Endothelial cell of umbilical vein (primary cell): ENCODE data around the gene PKD2. TPM values are rescaled to one million over a fixed set of nuclear protein-coding genes. Genes with fewer than 3 reads are reported as not detected.

Experiments used
- BruUV-seq: library from RNA; stranded (reverse); fragments of 400-500 nt; replicated peaks from 2 replicates; lab custom pipeline; 2021; lab: Mats Ljungman, UMichigan
- CTCF ChIA-PET: fragments of 300-600, 350-600 bp; sonication (Branson Sonifier 250); formaldehyde crosslinking; loops from one replicate; lab custom pipeline; 2021; ENCODE audit warnings: antibody characterized with exemption, inconsistent platforms; lab: Charles Lee
- POLR2A ChIA-PET: fragments of 300-600, 350-600 bp; sonication (Branson Sonifier 250); formaldehyde crosslinking; loops from one replicate; lab custom pipeline; 2021; ENCODE audit warnings: antibody characterized with exemption, inconsistent platforms; lab: Charles Lee
- DNase-seq: peaks from one replicate; pipeline ENCODE4 v3.0.0-alpha.2; 2011; ENCODE audit warnings: low read depth, low spot score
- FAIRE-seq: peaks from 2 replicates; lab custom pipeline; 2011; peaks lifted over from hg19 to GRCh38; lab: Jason Lieb, UNC
- H2AFZ ChIP-seq: 2 replicates; pipeline ENCODE4 v1.6.0; 2012; ENCODE audit warnings: low read depth, low read length, control low read depth, inconsistent platforms
- H3K27ac ChIP-seq: 2 replicates; pipeline ENCODE4 v1.5.1; 2011; ENCODE audit warnings: low read depth, mild to moderate bottlenecking, control low read depth, low read length, moderate library complexity; ENCODE audit not compliant: insufficient read depth
- H3K27me3 ChIP-seq, 2 experiments: 2 replicates each; pipeline versions ENCODE4 v1.6.0 to v1.6.1; 2011; ENCODE audit warnings: low read length in 2 of 2, mixed read lengths in 1 of 2; ENCODE audit not compliant: control insufficient read depth in 2 of 2, insufficient read depth in 2 of 2
- H3K36me3 ChIP-seq, 2 experiments: 2 replicates in 1 of 2; 3 replicates in 1 of 2; pipeline ENCODE4 v1.5.1; 2011; ENCODE audit warnings: low read length in 2 of 2, mild to moderate bottlenecking in 1 of 2, moderate library complexity in 1 of 2; ENCODE audit not compliant: control insufficient read depth in 2 of 2, insufficient read depth in 2 of 2; ENCODE audit errors: extremely low read depth in 1 of 2
- H3K4me1 ChIP-seq: 3 replicates; pipeline ENCODE4 v1.5.1; 2011; ENCODE audit warnings: mild to moderate bottlenecking, low read length; ENCODE audit not compliant: control insufficient read depth, insufficient read depth; ENCODE audit errors: extremely low read depth
- H3K4me2 ChIP-seq: 2 replicates; pipeline ENCODE4 v1.6.1; 2011; ENCODE audit warnings: low read length, control low read depth, mixed read lengths; ENCODE audit not compliant: insufficient read depth
- H3K4me3 ChIP-seq, 3 experiments: fragments of 200-600 bp in 1 of 3; sonication (generic), shearing (Covaris generic) in 1 of 3; replicated peaks in 1 of 3; 2 replicates each; pipeline ENCODE4 v1.5.1; 2011 to 2016; ENCODE audit warnings: control low read depth in 3 of 3, low read length in 3 of 3, mild to moderate bottlenecking in 2 of 3, inconsistent platforms in 1 of 3, low read depth in 1 of 3, moderate library complexity in 1 of 3; ENCODE audit not compliant: insufficient read depth in 1 of 3
- H3K79me2 ChIP-seq: 2 replicates; pipeline ENCODE4 v1.6.0; 2012; ENCODE audit warnings: low read length, inconsistent platforms; ENCODE audit not compliant: control insufficient read depth, insufficient read depth
- H3K9ac ChIP-seq: replicated peaks from 2 replicates; pipeline ENCODE3; 2011; ENCODE audit warnings: low read length, control low read depth; ENCODE audit not compliant: insufficient read depth; ENCODE audit errors: extremely low read depth
- H3K9me1 ChIP-seq: replicated peaks from 3 replicates; pipeline ENCODE4 v1.6.0; 2011; ENCODE audit warnings: mild to moderate bottlenecking, low read length; ENCODE audit not compliant: control insufficient read depth, insufficient read depth; ENCODE audit errors: extremely low read depth
- H3K9me3 ChIP-seq: replicated peaks from 2 replicates; pipeline ENCODE4 v1.5.1; 2012; ENCODE audit warnings: low read length, inconsistent platforms; ENCODE audit not compliant: control insufficient read depth, insufficient read depth
- H4K20me1 ChIP-seq: replicated peaks from 2 replicates; pipeline ENCODE3; 2011; ENCODE audit warnings: mild to moderate bottlenecking, low read length; ENCODE audit not compliant: control insufficient read depth, insufficient read depth; ENCODE audit errors: extremely low read depth
- CTCF ChIP-seq, 2 donors: IDR thresholded peaks; 1 replicate in 1 of 2; 2 replicates in 1 of 2; pipeline ENCODE4 v1.5.1; 2011; ENCODE audit warnings: low read length in 2 of 2, mild to moderate bottlenecking in 2 of 2, moderate library complexity in 2 of 2, control low read depth in 1 of 2, inconsistent platforms in 1 of 2, low read depth in 1 of 2; ENCODE audit not compliant: insufficient read depth in 1 of 2; ENCODE audit errors: extremely low read depth in 1 of 2
- EZH2 ChIP-seq: IDR thresholded peaks from 2 replicates; pipeline ENCODE4 v1.6.1; 2012; ENCODE audit warnings: borderline replicate concordance, low read depth, mild to moderate bottlenecking, moderate library complexity, low read length, inconsistent platforms; ENCODE audit not compliant: severe bottlenecking
- FOS ChIP-seq: IDR thresholded peaks from 2 replicates; pipeline ENCODE4 v1.6.1; 2011; ENCODE audit warnings: mild to moderate bottlenecking, low read length, moderate library complexity, borderline replicate concordance; ENCODE audit not compliant: insufficient read depth
- GATA2 ChIP-seq: IDR thresholded peaks from 2 replicates; pipeline ENCODE4 v1.7.0; 2011; ENCODE audit warnings: low read depth, mild to moderate bottlenecking, moderate library complexity, mixed read lengths, low read length; ENCODE audit not compliant: insufficient read length, insufficient read depth
- MAX ChIP-seq: IDR thresholded peaks from 2 replicates; pipeline ENCODE4 v1.6.1; 2011; ENCODE audit not compliant: insufficient read depth, insufficient read length
- MYC ChIP-seq: IDR thresholded peaks from one replicate; pipeline ENCODE4 v1.6.1; 2011; ENCODE audit warnings: mild to moderate bottlenecking, low read depth, low read length
- POLR2A ChIP-seq: IDR thresholded peaks from 2 replicates; pipeline ENCODE4 v1.6.1; 2012; ENCODE audit warnings: low read depth, mild to moderate bottlenecking, control low read depth, low read length
- POLR2AphosphoS5 ChIP-seq: IDR thresholded peaks from 2 replicates; pipeline ENCODE4 v1.6.1; 2012; ENCODE audit warnings: low read depth, mild to moderate bottlenecking, control low read depth, low read length, moderate library complexity; ENCODE audit not compliant: insufficient read depth
- dilution Hi-C: fragments of 300-500 bp; cut with MboI; formaldehyde crosslinking; loops from one replicate; pipeline ENCODE4 v1.15.0; 2019; ENCODE audit warnings: low sequenced_read_pairs; ENCODE audit not compliant: extremely low pct_ligation_motif_present
- intact Hi-C: fragments of 100-400 bp; cut with micrococcal nuclease; formaldehyde crosslinking; loops from one replicate; pipeline ENCODE4 v1.10.0; 2022
- polyA plus RNA-seq, 4 experiments: library from polyadenylated mRNA; depleted of rRNA in 3 of 4; stranded (reverse) in 3 of 4; unstranded in 1 of 4; fragments of >200 nt; gene quantifications; 2 replicates each; pipeline versions ENCODE4 v1.2.1 to v1.2.3, GENCODE V29; 2011 to 2012; ENCODE audit warnings: missing spikeins in 1 of 4
- total RNA-seq: library from RNA; stranded (reverse); gene quantifications from 2 replicates; pipeline ENCODE4 v1.2.3, GENCODE V29; 2021

Gene PKD2
- total and polyA plus RNA-seq, 2 donors (not counting 3 experiments of a cell fraction or from before 2014, with no cell fraction given) = 23.1 to 27.0 TPM

GRCh38 chr4:88097781-88098180, 90.3 kb downstream of the PKD2 start:
- no peaks in the 10 kb centered on the region for H4K20me1 ChIP-seq
- ChIA-PET POLR2A (no interaction called here), CTCF (interaction anchor here (1.3 to 1.5 kb wide), 2 partner anchors 10 to 65 kb away, joined by 3 read pairs; no protein-coding TSS in a partner anchor)
- FAIRE-seq = no peak
- no peak overlapping the region for H3K4me2 ChIP-seq
- no peak overlapping the region for H2AFZ ChIP-seq
- no peaks in the 10 kb centered on the region for H3K9me3 ChIP-seq
- no peaks in the 10 kb centered on the region for H3K27me3 ChIP-seq
- no TSS peak for BruUV-seq
- no peak overlapping the region for H3K4me3 ChIP-seq
- H3K27ac ChIP-seq = no peak overlapping the region
- TF ChIP-seq MAX = no peak
- no peak for TF ChIP-seq POLR2A
- TF ChIP-seq EZH2 = no peak
- no peak for TF ChIP-seq GATA2
- TF ChIP-seq CTCF (IDR thresholded peaks at IDR 0.05; ENCODE audit: extremely low read depth in 1 of 2, insufficient read depth in 1 of 2, low read depth in 1 of 2, low read length in 2 of 2) = no peak
- TF ChIP-seq MYC = no peak
- peak; percentile 22 for TF ChIP-seq FOS
- no peak for TF ChIP-seq POLR2AphosphoS5
- H3K4me1 ChIP-seq = no peaks in the 10 kb centered on the region
- no peak for DNase-seq
- H3K79me2 ChIP-seq = no peaks in the 10 kb centered on the region
- no peaks in the 10 kb centered on the region for H3K36me3 ChIP-seq
- dilution Hi-C loops = no loop called here
- no peaks in the 10 kb centered on the region for H3K9me1 ChIP-seq
- H3K9ac ChIP-seq = no peak overlapping the region
- intact Hi-C loops = no loop called here
